SH-SY5Y (cell line): ENCODE measurements around the gene LITAFD.

ENCODE experiments used
- GATA2 ChIP-seq: IDR thresholded peaks from 2 replicates; pipeline ENCODE4 v1.6.1; 2011; ENCODE audit warnings: mild to moderate bottlenecking, low read depth, low read length
- GATA3 ChIP-seq: IDR thresholded peaks from 2 replicates; pipeline ENCODE4 v1.6.1; 2011; ENCODE audit warnings: low read depth, mild to moderate bottlenecking, low read length, moderate library complexity

- TF ChIP-seq GATA2 = no peak
- TF ChIP-seq GATA3 = no peak
Observed at GRCh38 chr16:8934601-8935000, 52.5 kb downstream of the LITAFD start.
